Liver (tissue), 3 donors: Measurements from ENCODE around the gene MRPL42.

Experiments used
- EGR1 ChIP-seq, 2 donors: IDR thresholded peaks; 2 replicates each; pipeline ENCODE4 v1.6.1; 2016 to 2018; ENCODE audit warnings: antibody characterized with exemption in 2 of 2, low read depth in 2 of 2
- GABPA ChIP-seq, 2 donors: IDR thresholded peaks in 1 of 2; conservative IDR thresholded peaks in 1 of 2; 2 replicates each; pipeline ENCODE4 v1.6.1; 2016; ENCODE audit warnings: antibody characterized with exemption in 2 of 2, mild to moderate bottlenecking in 1 of 2, moderate library complexity in 1 of 2
- HNF4G ChIP-seq: IDR thresholded peaks from 2 replicates; pipeline ENCODE4 v1.6.1; 2016; ENCODE audit warnings: antibody characterized with exemption
- JUND ChIP-seq, 2 donors: IDR thresholded peaks; 2 replicates each; pipeline ENCODE4 v1.6.1; 2016; ENCODE audit warnings: antibody characterized with exemption in 2 of 2
- RAD21 ChIP-seq, 2 donors: IDR thresholded peaks; 2 replicates each; pipeline ENCODE4 v1.6.1; 2016; ENCODE audit warnings: antibody characterized with exemption in 2 of 2, mild to moderate bottlenecking in 2 of 2
- SP1 ChIP-seq: IDR thresholded peaks from 2 replicates; pipeline ENCODE4 v1.6.1; 2018; ENCODE audit warnings: antibody characterized with exemption, mild to moderate bottlenecking
- YY1 ChIP-seq: IDR thresholded peaks from 2 replicates; pipeline ENCODE4 v1.6.1; 2016; ENCODE audit warnings: antibody characterized with exemption, mild to moderate bottlenecking
- TF ChIP-seq, protein P1 (sequence below): fragments of 150-350 bp; IDR thresholded peaks from 2 replicates; pipeline ENCODE4 v1.5.1; 2017; ENCODE audit warnings: improper control_type of control experiment, low read depth, low read length; ENCODE audit not compliant: missing input control
- TF ChIP-seq, protein P2 (sequence below): IDR thresholded peaks from 2 replicates; pipeline ENCODE4 v1.6.1; 2016; ENCODE audit warnings: antibody characterized with exemption, mild to moderate bottlenecking
- TF ChIP-seq, protein P3 (sequence below): IDR thresholded peaks from 2 replicates; pipeline ENCODE4 v1.6.1; 2016; ENCODE audit warnings: antibody characterized with exemption
- TF ChIP-seq, protein P4 (sequence below): IDR thresholded peaks from 2 replicates; pipeline ENCODE4 v1.6.1; 2016; ENCODE audit warnings: antibody characterized with exemption
- donor health status: healthy.
- donor health status: healthy.

DNA sequence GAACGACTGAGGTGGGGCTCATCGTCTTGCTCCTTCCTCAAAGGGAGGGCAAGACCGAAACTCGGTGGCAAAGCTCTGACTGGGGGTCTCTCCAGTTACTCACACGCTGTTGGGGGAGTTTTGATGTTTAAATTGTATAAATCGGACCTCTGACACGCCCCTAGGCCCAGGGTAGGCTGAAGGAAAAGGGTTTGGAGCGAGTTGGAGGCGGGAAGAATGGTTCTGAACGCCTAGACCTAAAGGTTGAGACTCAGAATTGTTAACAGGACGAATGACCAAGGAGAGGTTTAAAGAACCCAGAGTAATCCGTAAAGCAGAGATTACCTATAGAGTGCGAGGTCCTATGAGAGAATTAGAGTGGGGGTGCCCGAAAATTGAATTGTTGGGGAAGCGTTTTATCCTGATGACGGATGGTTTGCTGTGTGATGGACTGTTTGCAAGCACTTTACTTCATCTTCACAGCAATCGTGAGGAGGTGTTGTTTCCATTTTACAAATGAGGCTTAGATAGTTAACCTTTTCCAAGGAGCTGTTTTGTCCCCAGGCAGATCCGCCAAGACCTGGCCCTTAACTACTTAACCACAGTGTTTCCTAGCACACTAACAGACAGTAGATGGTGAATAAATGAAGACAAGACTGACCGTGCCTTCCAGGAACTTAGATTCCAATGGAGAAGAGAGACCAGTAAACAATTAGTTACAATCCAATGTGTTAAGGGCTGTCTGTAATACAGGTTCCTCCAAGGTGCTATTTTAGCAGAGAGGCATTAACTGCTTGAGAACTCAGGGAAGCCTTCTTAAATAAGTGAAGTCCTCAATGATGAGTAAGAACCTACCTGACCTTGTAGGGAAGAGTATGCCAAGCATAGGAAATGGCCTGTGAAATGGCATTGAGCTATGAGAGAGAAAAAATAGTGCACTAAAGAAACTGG is 24.6 kb upstream of the MRPL42 start:
- TF ChIP-seq, protein P1, sequence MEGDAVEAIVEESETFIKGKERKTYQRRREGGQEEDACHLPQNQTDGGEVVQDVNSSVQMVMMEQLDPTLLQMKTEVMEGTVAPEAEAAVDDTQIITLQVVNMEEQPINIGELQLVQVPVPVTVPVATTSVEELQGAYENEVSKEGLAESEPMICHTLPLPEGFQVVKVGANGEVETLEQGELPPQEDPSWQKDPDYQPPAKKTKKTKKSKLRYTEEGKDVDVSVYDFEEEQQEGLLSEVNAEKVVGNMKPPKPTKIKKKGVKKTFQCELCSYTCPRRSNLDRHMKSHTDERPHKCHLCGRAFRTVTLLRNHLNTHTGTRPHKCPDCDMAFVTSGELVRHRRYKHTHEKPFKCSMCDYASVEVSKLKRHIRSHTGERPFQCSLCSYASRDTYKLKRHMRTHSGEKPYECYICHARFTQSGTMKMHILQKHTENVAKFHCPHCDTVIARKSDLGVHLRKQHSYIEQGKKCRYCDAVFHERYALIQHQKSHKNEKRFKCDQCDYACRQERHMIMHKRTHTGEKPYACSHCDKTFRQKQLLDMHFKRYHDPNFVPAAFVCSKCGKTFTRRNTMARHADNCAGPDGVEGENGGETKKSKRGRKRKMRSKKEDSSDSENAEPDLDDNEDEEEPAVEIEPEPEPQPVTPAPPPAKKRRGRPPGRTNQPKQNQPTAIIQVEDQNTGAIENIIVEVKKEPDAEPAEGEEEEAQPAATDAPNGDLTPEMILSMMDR: no peak
- TF ChIP-seq YY1: no peak
- TF ChIP-seq GABPA (IDR thresholded peaks at IDR 0.05 in 1 of 2, conservative IDR thresholded peaks at IDR 0.05 in 1 of 2): no peak
- no peak for TF ChIP-seq RAD21 (IDR thresholded peaks at IDR 0.05)
- TF ChIP-seq, protein P2, sequence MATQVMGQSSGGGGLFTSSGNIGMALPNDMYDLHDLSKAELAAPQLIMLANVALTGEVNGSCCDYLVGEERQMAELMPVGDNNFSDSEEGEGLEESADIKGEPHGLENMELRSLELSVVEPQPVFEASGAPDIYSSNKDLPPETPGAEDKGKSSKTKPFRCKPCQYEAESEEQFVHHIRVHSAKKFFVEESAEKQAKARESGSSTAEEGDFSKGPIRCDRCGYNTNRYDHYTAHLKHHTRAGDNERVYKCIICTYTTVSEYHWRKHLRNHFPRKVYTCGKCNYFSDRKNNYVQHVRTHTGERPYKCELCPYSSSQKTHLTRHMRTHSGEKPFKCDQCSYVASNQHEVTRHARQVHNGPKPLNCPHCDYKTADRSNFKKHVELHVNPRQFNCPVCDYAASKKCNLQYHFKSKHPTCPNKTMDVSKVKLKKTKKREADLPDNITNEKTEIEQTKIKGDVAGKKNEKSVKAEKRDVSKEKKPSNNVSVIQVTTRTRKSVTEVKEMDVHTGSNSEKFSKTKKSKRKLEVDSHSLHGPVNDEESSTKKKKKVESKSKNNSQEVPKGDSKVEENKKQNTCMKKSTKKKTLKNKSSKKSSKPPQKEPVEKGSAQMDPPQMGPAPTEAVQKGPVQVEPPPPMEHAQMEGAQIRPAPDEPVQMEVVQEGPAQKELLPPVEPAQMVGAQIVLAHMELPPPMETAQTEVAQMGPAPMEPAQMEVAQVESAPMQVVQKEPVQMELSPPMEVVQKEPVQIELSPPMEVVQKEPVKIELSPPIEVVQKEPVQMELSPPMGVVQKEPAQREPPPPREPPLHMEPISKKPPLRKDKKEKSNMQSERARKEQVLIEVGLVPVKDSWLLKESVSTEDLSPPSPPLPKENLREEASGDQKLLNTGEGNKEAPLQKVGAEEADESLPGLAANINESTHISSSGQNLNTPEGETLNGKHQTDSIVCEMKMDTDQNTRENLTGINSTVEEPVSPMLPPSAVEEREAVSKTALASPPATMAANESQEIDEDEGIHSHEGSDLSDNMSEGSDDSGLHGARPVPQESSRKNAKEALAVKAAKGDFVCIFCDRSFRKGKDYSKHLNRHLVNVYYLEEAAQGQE: no peak
- TF ChIP-seq EGR1 (IDR thresholded peaks at IDR 0.05; ENCODE audit: low read depth in 2 of 2): no peak
- TF ChIP-seq JUND (IDR thresholded peaks at IDR 0.05): no peak
- TF ChIP-seq, protein P3, sequence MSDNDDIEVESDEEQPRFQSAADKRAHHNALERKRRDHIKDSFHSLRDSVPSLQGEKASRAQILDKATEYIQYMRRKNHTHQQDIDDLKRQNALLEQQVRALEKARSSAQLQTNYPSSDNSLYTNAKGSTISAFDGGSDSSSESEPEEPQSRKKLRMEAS: no peak
- no peak for TF ChIP-seq SP1
- TF ChIP-seq HNF4G: no peak
- TF ChIP-seq, protein P4, sequence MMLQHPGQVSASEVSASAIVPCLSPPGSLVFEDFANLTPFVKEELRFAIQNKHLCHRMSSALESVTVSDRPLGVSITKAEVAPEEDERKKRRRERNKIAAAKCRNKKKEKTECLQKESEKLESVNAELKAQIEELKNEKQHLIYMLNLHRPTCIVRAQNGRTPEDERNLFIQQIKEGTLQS: no peak
